PC-3 (cell line): ENCODE data around the gene NINJ2. TPM values are rescaled to one million over a fixed set of nuclear protein-coding genes. Genes with fewer than 3 reads are reported as not detected.

Source experiments
- ATAC-seq: fragments of 200-7000 bp; cut with Tn5 transposase; 2 replicates; pipeline ENCODE4 v1.9.1; 2020; ENCODE audit warnings: mild to moderate bottlenecking, moderate library complexity
- BruUV-seq: library from RNA; stranded (reverse); fragments of 400-500 nt; replicated peaks from 2 replicates; lab custom pipeline; 2021; lab: Mats Ljungman, UMichigan
- CTCF ChIA-PET: fragments of 300-600 bp; sonication (Branson Sonifier 250); formaldehyde crosslinking; loops from one replicate; lab custom pipeline; 2022; ENCODE audit warnings: antibody characterized with exemption; lab: Charles Lee
- POLR2A ChIA-PET: fragments of 300-600 bp; sonication (Branson Sonifier 250); formaldehyde crosslinking; loops from one replicate; lab custom pipeline; 2022; ENCODE audit warnings: antibody characterized with exemption; ENCODE audit not compliant: unreplicated experiment; lab: Charles Lee
- DNase-seq: peaks from one replicate; pipeline ENCODE4 v3.0.0-alpha.2; 2015
- H2AFZ ChIP-seq: fragments of 300-600 bp; sonication (generic); 2 replicates; pipeline ENCODE4 v1.6.0; 2016; ENCODE audit warnings: antibody characterized with exemption, low read length
- H3F3A ChIP-seq: fragments of 300-600 bp; sonication (generic); one replicate; pipeline ENCODE4 v1.6.0; 2017; ENCODE audit warnings: antibody characterized with exemption, low read length, control low read depth, mild to moderate bottlenecking; ENCODE audit not compliant: unreplicated experiment
- H3K27ac ChIP-seq: fragments of 300-600 bp; sonication (generic); 2 replicates; pipeline ENCODE4 v1.5.1; 2016; ENCODE audit warnings: mild to moderate bottlenecking, low read length
- H3K27me3 ChIP-seq: fragments of 300-600 bp; sonication (generic); 2 replicates; pipeline ENCODE4 v1.6.1; 2016; ENCODE audit warnings: low read length, mixed read lengths
- H3K36me3 ChIP-seq: fragments of 300-600 bp; sonication (generic); 2 replicates; pipeline ENCODE4 v1.6.1; 2016; ENCODE audit warnings: low read depth, mixed run types, low read length, mixed read lengths
- H3K4me1 ChIP-seq: fragments of 300-600 bp; sonication (generic); 2 replicates; pipeline ENCODE4 v1.5.1; 2016; ENCODE audit warnings: low read length; ENCODE audit not compliant: insufficient read depth
- H3K4me2 ChIP-seq: fragments of 300-600 bp; sonication (generic); 2 replicates; pipeline ENCODE4 v1.6.0; 2016; ENCODE audit warnings: low read length
- H3K4me3 ChIP-seq: fragments of 300-600 bp; sonication (generic); 2 replicates; pipeline ENCODE4 v1.5.1; 2016; ENCODE audit warnings: mild to moderate bottlenecking, low read length, mixed read lengths
- H3K79me2 ChIP-seq: fragments of 300-600 bp; sonication (generic); 2 replicates; pipeline ENCODE4 v1.6.1; 2017; ENCODE audit warnings: low read length, mixed read lengths
- H3K9ac ChIP-seq: fragments of 300-600 bp; sonication (generic); 2 replicates; pipeline ENCODE4 v1.6.0; 2016; ENCODE audit warnings: mild to moderate bottlenecking, low read length
- H3K9me2 ChIP-seq: fragments of 300-600 bp; sonication (generic); replicated peaks from 2 replicates; pipeline ENCODE4 v1.6.1; 2016; ENCODE audit warnings: mixed run types, low read length, mixed read lengths
- H3K9me3 ChIP-seq: fragments of 300-600 bp; sonication (generic); 2 replicates; pipeline ENCODE4 v1.6.1; 2016; ENCODE audit warnings: low read length, mixed read lengths
- H4K20me1 ChIP-seq: fragments of 300-600 bp; sonication (generic); 2 replicates; pipeline ENCODE4 v1.6.1; 2016; ENCODE audit warnings: low read length, mixed read lengths
- EZH2 ChIP-seq: fragments of 300-600 bp; sonication (generic); IDR thresholded peaks from one replicate; pipeline ENCODE4 v1.6.1; 2017; ENCODE audit warnings: antibody characterized with exemption, mild to moderate bottlenecking, low read length; ENCODE audit not compliant: unreplicated experiment
- EZH2phosphoT487 ChIP-seq: fragments of 300-600 bp; sonication (generic); IDR thresholded peaks from 2 replicates; pipeline ENCODE4 v1.6.1; 2018; ENCODE audit warnings: mild to moderate bottlenecking, antibody characterized with exemption, low read length, borderline replicate concordance
- intact Hi-C: fragments of 100-400 bp; cut with micrococcal nuclease; formaldehyde crosslinking; loops from 2 replicates; pipeline ENCODE4 v1.9.0; 2023
- total RNA-seq: library from RNA; depleted of rRNA; stranded (reverse); fragments of >200 nt; gene quantifications from 2 replicates; pipeline ENCODE4 v1.2.3, GENCODE V29; 2014
- TF ChIP-seq, protein P1 (sequence below): fragments of 300-600 bp; sonication (generic); conservative IDR thresholded peaks from 2 replicates; pipeline ENCODE4 v1.5.1; 2017; ENCODE audit warnings: antibody characterized with exemption, low read depth, mild to moderate bottlenecking, low read length

NINJ2 gene
- total RNA-seq, 1 experiment from 2014 or later: not detected

DNA sequence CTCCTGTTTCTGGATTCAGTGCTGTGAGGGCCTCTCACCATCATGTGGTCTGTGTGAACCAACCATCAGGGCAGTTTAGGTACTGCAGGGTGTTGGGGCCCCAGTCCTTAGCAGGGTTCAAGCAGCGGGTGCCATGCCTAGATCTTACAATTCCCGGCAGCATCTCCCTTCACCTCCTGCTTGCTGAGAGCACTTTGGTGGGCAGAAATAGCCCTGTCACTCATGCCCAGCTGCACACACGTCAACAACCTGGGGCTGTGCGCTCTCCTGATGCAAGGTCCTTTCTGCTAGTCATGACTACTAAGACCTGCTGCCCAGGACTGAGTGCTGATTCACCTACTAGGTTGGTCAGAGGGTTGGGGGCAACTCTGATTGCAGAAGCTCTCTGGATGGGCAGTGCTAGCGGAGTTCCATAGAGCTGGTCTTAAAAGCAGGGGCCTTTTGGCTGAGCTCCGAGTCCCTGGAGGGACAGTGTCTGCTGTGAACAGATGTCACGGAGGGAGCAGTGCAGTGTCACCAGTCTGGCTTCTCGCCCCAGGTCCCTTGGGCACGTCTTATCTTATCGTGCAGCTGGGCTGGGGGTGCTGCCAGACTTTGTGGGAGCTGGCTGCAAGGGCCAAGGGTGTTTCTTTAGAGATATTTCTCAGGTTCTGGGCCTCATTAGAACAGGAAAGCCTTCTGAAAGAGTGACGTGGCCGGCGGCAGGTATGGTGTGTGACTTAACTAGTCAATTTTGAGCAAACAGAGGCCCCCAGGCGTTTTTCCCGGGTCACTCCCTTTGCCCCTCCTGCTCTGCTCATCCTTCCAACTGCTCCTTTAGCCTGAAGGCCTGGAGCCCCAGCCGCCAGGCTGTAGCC, 71.8 kb downstream of the NINJ2 start:
- H3K36me3 ChIP-seq: no peaks in the 10 kb centered on the region
- TF ChIP-seq EZH2phosphoT487 (no peak), EZH2 (no peak)
- ATAC-seq (no peak), DNase-seq (no peak)
- ChIA-PET CTCF (no interaction called here), POLR2A (no interaction called here)
- no peak overlapping the region for H3K27ac ChIP-seq
- H3F3A ChIP-seq: no peaks in the 10 kb centered on the region
- no peaks in the 10 kb centered on the region for H3K27me3 ChIP-seq
- no peak overlapping the region for H3K4me3 ChIP-seq
- no TSS peak for BruUV-seq
- H3K4me1 ChIP-seq: no peaks in the 10 kb centered on the region
- H3K79me2 ChIP-seq: no peaks in the 10 kb centered on the region
- no peaks in the 10 kb centered on the region for H3K9me3 ChIP-seq
- no peaks in the 10 kb centered on the region for H4K20me1 ChIP-seq
- H2AFZ ChIP-seq: no peak overlapping the region
- no peaks in the 10 kb centered on the region for H3K9me2 ChIP-seq
- no peak overlapping the region for H3K9ac ChIP-seq
- intact Hi-C loops: no loop called here
- H3K4me2 ChIP-seq: no peak overlapping the region

DNA sequence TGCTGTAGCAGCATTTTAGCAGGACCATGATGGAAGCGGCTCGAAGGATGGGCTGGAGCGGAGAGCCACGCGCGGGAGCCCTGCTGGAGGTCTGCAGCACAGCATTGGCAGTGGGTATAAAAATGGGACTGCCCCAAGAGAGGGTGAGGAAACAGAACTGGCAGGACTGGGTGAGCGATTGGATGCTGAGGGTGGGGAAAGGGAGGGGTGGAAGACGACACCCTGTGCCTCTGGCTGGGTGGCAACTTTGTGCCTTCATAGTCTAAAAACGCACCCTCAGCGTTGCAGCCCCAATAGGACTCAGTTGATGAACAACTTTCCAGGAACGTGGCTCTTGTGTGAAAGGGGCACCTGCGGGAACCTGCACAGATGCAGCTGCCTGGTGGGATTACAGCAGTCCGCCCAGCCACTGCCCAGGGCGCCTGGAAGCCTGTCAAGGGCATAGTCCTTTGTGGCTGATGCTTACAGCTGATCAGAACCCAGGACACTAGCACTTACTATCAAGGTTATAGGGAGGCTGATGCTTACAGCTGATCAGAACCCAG, 73.0 kb downstream of the NINJ2 start:
- H3K9me3 ChIP-seq: no peaks in the 10 kb centered on the region
- intact Hi-C loops: no loop called here
- H3K9ac ChIP-seq: no peak overlapping the region
- no peak overlapping the region for H3K4me3 ChIP-seq
- no peak overlapping the region for H3K4me2 ChIP-seq
- no peak overlapping the region for H2AFZ ChIP-seq
- ChIA-PET POLR2A (no interaction called here), CTCF (no interaction called here)
- no peaks in the 10 kb centered on the region for H3K36me3 ChIP-seq
- no peak for DNase-seq
- H3K27ac ChIP-seq: no peak overlapping the region
- ATAC-seq: no peak
- H4K20me1 ChIP-seq: no peaks in the 10 kb centered on the region
- TF ChIP-seq, protein P1, sequence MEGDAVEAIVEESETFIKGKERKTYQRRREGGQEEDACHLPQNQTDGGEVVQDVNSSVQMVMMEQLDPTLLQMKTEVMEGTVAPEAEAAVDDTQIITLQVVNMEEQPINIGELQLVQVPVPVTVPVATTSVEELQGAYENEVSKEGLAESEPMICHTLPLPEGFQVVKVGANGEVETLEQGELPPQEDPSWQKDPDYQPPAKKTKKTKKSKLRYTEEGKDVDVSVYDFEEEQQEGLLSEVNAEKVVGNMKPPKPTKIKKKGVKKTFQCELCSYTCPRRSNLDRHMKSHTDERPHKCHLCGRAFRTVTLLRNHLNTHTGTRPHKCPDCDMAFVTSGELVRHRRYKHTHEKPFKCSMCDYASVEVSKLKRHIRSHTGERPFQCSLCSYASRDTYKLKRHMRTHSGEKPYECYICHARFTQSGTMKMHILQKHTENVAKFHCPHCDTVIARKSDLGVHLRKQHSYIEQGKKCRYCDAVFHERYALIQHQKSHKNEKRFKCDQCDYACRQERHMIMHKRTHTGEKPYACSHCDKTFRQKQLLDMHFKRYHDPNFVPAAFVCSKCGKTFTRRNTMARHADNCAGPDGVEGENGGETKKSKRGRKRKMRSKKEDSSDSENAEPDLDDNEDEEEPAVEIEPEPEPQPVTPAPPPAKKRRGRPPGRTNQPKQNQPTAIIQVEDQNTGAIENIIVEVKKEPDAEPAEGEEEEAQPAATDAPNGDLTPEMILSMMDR: no peak
- TF ChIP-seq EZH2: no peak
- no TSS peak for BruUV-seq
- H3K9me2 ChIP-seq: no peaks in the 10 kb centered on the region
- H3K27me3 ChIP-seq: no peaks in the 10 kb centered on the region
- H3F3A ChIP-seq: no peaks in the 10 kb centered on the region
- no peaks in the 10 kb centered on the region for H3K4me1 ChIP-seq
- no peaks in the 10 kb centered on the region for H3K79me2 ChIP-seq

DNA sequence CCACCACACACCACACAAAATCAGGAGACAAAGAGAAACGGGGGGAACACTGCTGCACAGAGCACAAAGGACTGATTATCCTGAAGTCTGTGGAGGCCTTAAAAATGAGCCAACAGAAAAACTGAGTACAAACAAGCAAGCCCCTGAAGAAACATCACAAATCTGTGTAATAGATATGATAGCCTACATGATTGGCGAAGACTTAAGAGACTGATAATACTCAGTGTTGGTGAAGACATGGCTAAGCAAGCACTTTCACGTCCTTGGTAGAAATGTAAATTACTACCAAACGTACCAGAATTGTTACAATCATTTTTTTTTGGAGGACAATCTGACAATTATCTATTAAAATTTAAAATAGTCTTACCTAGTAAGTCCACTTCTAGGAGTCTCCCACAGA, 74.6 kb downstream of the NINJ2 start:
- Histone ChIP-seq H3K4me1 (no peaks in the 10 kb centered on the region), H4K20me1 (no peaks in the 10 kb centered on the region), H2AFZ (no peak overlapping the region), H3K4me3 (no peak overlapping the region), H3K27me3 (no peaks in the 10 kb centered on the region), H3K36me3 (no peaks in the 10 kb centered on the region), H3K9ac (no peak overlapping the region), H3K4me2 (no peak overlapping the region), H3F3A (no peaks in the 10 kb centered on the region), H3K79me2 (no peaks in the 10 kb centered on the region), H3K9me3 (no peaks in the 10 kb centered on the region), H3K27ac (no peak overlapping the region), H3K9me2 (no peaks in the 10 kb centered on the region)
- intact Hi-C loops: no loop called here
- POLR2A ChIA-PET: no interaction called here
- CTCF ChIA-PET: no interaction called here
- BruUV-seq: no TSS peak
- DNase-seq (no peak), ATAC-seq (no peak)
- TF ChIP-seq, protein P1: no peak
- no peak for TF ChIP-seq EZH2
- TF ChIP-seq EZH2phosphoT487: no peak
